Fibroblast of skin of left biceps (primary cell): ENCODE data around the gene FADS1.

Experiments
- DNase-seq, 2 experiments: peaks; one replicate each; pipeline ENCODE4 v3.0.0-alpha.2; 2013; ENCODE audit warnings: low read depth in 2 of 2

FADS1 gene

GRCh38 chr11:61795876-61796526 lies 20.8 kb downstream of the FADS1 start:
- DNase-seq = no peak

DNA sequence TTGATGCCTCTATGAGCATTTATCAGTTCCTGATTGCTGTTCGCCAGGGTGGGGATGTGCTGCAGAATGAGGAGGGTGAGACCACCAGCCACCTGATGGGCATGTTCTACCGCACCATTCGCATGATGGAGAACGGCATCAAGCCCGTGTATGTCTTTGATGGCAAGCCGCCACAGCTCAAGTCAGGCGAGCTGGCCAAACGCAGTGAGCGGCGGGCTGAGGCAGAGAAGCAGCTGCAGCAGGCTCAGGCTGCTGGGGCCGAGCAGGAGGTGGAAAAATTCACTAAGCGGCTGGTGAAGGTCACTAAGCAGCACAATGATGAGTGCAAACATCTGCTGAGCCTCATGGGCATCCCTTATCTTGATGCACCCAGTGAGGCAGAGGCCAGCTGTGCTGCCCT lies 21.3 kb downstream of the FADS1 start:
- DNase-seq = no peak

- no peak for DNase-seq
Measured at GRCh38 chr11:61794579-61794978, 22.2 kb downstream of the FADS1 start.

DNA sequence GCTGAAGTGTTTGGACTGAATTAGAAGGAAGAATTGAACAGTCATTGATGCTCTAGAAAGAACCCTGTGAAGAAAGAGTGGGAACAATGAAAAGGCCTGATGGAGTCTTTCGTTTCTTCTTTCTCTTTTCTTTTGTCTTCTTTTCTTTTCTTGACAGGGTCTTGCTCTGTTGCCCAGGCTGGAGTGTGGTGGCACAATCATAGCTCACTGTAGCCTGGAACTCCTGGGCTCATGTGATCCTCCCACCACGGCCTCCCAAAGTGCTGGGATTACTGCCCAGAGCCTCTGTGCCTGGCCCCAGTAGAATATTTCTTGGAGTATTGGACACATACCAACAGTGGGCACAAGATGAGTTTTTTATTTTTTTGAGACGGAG lies 23.0 kb downstream of the FADS1 start:
- DNase-seq = no peak

DNA sequence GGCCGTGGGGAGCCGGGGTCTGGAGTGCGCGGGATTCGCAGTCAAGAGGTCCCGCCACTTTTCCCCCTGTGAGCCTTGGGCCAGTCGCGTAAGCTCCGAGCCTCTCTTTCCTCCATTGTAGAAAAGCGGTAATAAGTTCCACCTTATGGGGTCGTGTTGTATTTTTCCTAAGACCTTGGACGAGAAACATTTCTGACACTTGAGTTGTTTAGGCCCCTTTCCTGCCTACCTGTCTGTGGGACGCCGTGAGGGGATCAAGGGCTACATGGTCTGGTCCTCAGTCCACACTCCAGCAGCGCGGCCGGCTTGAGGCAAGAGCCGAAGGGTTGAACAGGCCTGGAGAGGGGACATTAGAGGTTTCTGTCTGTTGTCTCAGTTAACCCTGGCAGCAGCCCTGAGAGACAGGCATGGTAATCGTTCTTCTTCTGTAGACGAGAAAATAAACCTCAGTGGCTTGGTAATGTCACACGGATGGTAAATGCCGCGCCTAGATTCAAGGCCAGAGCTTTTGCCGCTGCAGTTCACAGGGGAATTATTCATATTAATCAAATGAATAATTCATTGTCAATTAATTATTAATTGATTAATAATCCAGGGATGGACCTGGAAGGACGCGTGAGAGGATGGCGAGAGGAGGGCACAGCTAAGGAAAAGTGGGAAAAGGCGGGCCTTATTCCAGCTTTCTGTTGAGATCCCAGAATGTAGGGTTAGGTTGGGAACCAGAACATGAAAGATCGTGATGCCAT lies 23.5 kb downstream of the FADS1 start:
- DNase-seq = no peak

DNA sequence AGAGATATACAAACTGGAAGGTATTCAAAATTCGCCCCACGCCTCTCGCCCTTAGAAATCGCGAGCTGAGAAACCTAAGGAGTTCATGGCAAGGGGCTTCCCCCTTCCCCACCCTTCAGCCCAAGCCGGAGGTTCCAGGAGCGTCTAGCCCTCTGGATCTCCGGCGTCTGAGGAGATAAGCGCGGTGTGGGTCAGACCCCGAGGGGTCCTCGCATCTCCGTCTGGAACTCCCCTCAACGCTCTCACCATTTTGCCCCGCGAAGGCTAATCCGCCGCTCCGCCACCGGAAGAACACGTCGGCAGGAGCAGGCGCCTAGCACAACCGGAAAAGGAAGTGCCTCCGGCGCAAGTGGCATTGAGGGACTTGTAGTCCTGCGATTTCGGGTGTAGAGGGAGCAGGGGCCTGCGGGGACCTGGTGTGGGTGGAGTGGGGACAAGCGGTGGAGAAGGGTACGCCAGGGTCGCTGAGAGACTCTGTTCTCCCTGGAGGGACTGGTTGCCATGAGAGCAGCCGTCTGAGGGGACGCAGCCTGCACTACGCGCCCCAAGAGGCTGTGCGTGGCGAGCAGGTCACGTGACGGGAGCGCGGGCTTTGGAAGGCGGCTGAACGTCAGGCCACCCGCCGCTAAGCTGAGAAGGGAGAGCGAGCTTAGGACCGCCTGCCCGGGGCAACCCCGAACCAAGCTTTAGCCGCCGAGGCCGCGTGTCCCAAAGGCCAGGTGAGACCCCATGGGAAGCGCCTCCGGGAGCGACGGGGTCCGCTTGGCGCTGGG lies 24.3 kb downstream of the FADS1 start, which contains the start of the genes FEN1 and TMEM258:
FEN1 (plus strand) TSS at position 602 of the 773 bp plus-strand sequence. CDS start 2,451 bp downstream, outside the sequence.
TMEM258 (minus strand) TSS at position 290 of the 773 bp plus-strand sequence; CDS start at position 249, 41 bp downstream.
- DNase-seq = peak; percentile 74 to 76

- DNase-seq = peak; percentile 56
Measured at GRCh38 chr11:61791737-61792309, 25.0 kb downstream of the FADS1 start.

- DNase-seq = no peak
Measured at GRCh38 chr11:61787928-61788491, 28.8 kb downstream of the FADS1 start.

- no peak for DNase-seq
Measured at GRCh38 chr11:61785837-61786402, 30.9 kb downstream of the FADS1 start.

GRCh38 chr11:61784506-61784805 lies 32.3 kb downstream of the FADS1 start:
- DNase-seq = no peak

DNA sequence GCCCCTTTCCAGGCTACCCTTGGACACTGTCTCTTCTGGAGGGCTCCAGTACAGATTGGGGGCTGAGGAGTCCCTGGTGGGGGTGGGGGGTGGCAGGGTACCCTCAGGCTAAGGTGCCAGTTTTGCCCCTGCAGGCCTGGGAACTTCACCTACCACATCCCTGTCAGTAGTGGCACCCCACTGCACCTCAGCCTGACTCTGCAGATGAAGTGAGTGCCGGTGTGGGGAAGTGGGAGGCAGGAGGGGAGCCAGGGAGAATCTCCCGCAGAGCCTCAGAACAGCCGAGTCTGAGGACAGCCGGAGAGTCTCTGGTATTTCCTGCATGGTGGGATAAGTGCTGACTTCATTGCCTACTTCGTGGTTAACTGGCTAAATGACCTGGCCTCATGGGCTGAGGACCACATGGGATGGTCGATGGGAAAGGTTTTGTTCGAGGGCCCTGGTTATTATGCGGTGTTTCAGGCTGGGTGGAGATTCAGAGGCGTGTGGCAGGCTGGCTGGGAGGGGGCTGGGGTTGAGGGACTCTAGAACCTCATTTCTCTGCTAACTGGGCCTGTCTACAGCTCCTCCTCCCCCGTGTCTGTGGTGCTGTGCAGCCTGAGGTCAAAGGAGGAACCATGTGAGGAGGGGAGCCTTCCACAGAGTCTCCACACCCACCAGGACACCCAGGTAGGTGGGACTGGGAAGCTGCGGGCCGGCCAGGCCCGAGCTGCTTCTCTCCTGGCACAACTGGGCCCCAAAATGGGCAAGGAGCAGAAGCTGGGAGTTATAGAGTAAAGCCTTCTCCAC lies 32.9 kb downstream of the FADS1 start:
- no peak for DNase-seq

DNA sequence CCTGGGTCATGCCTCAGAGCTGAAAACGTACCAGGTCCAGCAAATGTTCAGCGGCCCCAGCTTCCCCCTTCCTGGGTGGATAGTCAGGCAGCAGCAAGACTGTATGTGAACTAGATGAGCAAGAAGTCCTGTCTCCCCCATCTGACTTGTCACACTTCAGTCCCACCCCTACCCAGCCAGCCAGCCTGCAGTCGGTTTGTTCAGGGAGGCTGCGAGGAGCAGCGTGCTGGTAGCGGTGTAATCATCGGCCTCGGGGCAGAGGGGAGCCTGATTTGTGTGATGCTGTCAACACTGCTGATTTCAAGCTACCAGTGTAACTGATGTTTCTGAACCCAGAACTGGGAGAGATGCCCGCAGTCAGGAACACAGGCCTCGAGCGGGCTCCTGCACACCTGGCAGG lies 34.0 kb downstream of the FADS1 start:
- DNase-seq = no peak

DNA sequence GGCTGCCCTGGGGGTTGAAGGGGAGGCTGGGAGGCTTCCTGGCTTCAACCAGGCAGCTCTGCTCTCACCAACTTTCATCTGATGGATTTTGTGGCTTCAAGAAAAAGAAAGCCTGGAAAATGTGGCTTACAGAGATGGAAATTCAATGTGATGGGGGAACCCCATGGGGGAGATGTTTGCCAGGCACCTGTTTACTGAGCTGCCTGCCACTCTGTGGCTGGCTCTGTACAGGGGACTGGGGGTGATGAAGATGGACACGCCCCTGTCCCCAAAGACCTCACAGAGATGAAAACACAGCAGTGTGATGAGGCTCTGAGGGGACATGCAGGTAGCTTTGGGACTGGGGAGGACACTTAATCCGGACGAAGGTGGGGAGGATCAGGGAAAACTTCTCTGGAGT lies 34.5 kb downstream of the FADS1 start:
- DNase-seq = no peak

DNA sequence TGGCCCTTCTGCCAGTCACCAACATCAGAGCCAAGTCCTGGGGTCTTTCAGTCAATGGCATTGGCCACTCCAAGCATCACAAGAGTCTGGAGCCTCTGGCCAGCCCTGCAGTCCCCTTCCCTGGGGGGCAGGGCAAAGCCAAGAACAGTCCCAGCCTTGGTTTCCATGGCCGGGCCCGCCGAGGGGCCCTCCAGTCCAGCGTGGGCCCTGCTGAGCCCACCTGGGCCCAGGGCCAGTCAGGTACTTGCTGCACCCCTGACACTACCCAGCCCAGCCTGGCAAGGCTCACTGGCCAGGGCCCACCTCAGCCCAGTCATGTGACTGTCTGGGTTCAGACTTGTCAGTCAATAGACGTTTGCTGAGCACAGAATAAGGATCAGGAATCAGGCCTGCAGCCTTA lies 35.2 kb downstream of the FADS1 start:
- no peak for DNase-seq

- no peak for DNase-seq
Measured at GRCh38 chr11:61780581-61781162, 36.1 kb downstream of the FADS1 start.

DNA sequence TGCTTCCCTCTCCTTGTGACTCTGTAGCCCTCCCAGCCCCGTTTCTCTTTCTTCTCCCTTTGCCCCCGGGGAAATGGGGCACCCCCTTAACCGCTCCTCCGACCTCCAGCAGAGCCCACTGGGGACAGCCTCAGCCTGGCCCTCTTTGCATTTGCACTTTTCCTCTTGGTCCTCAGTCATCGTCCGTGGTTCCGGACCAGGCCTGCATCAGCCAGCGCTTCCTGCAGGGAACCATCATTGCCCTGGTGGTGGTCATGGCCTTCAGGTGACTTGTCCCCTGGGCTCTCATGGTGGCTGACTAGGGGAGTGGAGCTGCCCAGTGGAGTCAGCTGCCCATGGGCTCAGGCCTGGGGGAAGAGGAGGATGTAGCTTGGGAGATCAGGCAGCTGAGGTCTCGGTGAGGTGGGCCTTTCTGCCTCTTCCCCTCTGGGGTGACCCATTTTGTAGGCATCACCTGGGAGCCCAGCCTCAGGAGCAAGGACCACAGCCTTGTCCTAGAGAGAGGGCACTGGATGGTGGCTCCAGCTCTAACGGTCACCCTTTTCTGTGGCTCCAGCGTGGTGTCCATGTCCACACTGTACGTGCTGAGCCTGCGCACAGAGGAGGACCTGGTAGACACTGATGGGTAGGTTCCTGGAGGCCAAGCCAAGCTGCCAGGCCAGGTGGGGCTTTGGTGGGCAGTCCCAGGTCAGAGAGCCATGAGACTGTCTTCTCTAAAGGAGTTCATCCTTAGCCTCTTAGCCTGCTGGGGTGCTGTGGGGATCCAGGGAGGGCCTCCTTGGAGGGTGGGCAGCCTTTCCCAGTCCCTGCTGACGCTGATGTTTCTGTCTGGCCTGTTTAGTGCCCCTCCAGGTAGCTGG lies 36.9 kb downstream of the FADS1 start:
- no peak for DNase-seq

- DNase-seq = no peak
Measured at GRCh38 chr11:61778920-61779650, 37.7 kb downstream of the FADS1 start.

DNA sequence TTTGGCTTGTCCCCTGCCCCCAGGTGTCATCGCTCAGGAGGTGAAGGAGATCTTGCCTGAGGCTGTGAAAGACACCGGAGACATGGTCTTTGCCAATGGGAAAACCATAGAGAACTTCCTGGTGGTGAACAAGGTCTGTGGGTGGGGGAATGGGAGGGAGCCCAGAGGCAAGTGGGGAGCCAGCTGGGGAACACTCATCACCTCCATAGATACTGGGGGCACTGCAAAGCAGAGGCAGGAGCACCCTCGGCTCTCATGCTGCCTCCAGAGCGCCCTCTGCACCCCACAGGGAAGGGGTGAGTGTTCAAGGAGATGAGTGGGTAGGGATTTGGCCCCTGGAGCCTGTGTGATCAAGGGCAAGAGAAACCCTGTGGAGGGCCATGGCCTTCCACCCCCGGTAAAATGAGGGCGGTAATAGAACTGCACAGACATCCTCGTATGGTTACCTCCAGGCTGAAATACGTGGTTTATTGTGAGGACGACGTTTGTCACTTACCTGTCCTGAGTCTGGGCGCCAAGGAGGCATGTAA lies 38.4 kb downstream of the FADS1 start:
- no peak for DNase-seq
